SK-N-SH (cell line): ENCODE results near the gene UNC50. TPM values are rescaled to one million over a fixed set of nuclear protein-coding genes. Genes with fewer than 3 reads are reported as not detected.
"Not testable (repeated sequence)": the region's sequence is repeated elsewhere in the genome, so short reads cannot be mapped to it uniquely, and the experiment has no call there.

ENCODE experiments used
- CTCF ChIA-PET: fragments of 300-600, 350-600 bp; formaldehyde crosslinking; extraction: SDS; loops from one replicate; lab custom pipeline; 2021; lab: Yijun Ruan, JAX
- POLR2A ChIA-PET: fragments of 350-600 bp; sonication (Branson Sonifier 250); formaldehyde crosslinking; extraction: SDS; loops from one replicate; lab custom pipeline; 2020; ENCODE audit warnings: antibody characterized with exemption, inconsistent platforms; lab: Yijun Ruan, JAX
- DNase-seq: peaks from one replicate; pipeline ENCODE4 v3.0.0; 2012
- H2AFZ ChIP-seq: fragments of 200-600 bp; sonication (generic); 2 replicates; pipeline ENCODE4 v1.8.1; 2016; ENCODE audit warnings: antibody characterized with exemption, mild to moderate bottlenecking, low read depth
- H3F3A ChIP-seq: fragments of 200-600 bp; sonication (generic); replicated peaks from 2 replicates; pipeline ENCODE3; 2016; ENCODE audit warnings: antibody characterized with exemption, mild to moderate bottlenecking; ENCODE audit not compliant: insufficient read depth
- H3K27ac ChIP-seq, 2 experiments: fragments of 200-500 bp in 1 of 2; fragments of 200-600 bp in 1 of 2; sonication (Bioruptor generic) in 1 of 2; sonication (generic), shearing (Covaris generic) in 1 of 2; 2 replicates each; pipeline versions ENCODE4 v1.5.1 to v1.6.1; 2014 to 2016; ENCODE audit warnings: low read depth in 2 of 2, inconsistent platforms in 1 of 2, low read length in 1 of 2, mild to moderate bottlenecking in 1 of 2, mixed read lengths in 1 of 2
- H3K27me3 ChIP-seq: fragments of 200-600 bp; sonication (generic), shearing (Covaris generic); 2 replicates; pipeline ENCODE4 v1.6.1; 2016; ENCODE audit warnings: mixed run types; ENCODE audit not compliant: insufficient read depth
- H3K36me3 ChIP-seq, 2 experiments: fragments of 200-500 bp in 1 of 2; fragments of 200-600 bp in 1 of 2; sonication (Bioruptor generic) in 1 of 2; sonication (generic) in 1 of 2; replicated peaks in 1 of 2; 2 replicates each; pipeline versions ENCODE3 to v1.5.1; 2014 to 2016; ENCODE audit warnings: low read length in 1 of 2, mild to moderate bottlenecking in 1 of 2; ENCODE audit not compliant: insufficient read depth in 2 of 2, control insufficient read depth in 1 of 2
- H3K4me1 ChIP-seq, 2 experiments: fragments of 200-500 bp in 1 of 2; fragments of 200-600 bp in 1 of 2; sonication (Bioruptor generic) in 1 of 2; sonication (generic), shearing (Covaris generic) in 1 of 2; 2 replicates each; pipeline versions ENCODE4 v1.5.1 to v1.6.1; 2014 to 2016; ENCODE audit warnings: low read depth in 1 of 2, low read length in 1 of 2, mixed run types in 1 of 2; ENCODE audit not compliant: insufficient read depth in 2 of 2, control insufficient read depth in 1 of 2
- H3K4me2 ChIP-seq: fragments of 200-600 bp; sonication (generic), shearing (Covaris generic); 2 replicates; pipeline ENCODE4 v1.6.1; 2017; ENCODE audit warnings: mixed run types
- H3K4me3 ChIP-seq, 2 experiments: fragments of 200-500 bp in 1 of 2; fragments of 200-600 bp in 1 of 2; sonication (Bioruptor generic) in 1 of 2; sonication (generic), shearing (Covaris generic) in 1 of 2; 2 replicates each; pipeline versions ENCODE4 v1.5.1 to v1.8.1; 2014 to 2016; ENCODE audit warnings: low read depth in 2 of 2, inconsistent platforms in 1 of 2, low read length in 1 of 2, mild to moderate bottlenecking in 1 of 2, mixed read lengths in 1 of 2, moderate library complexity in 1 of 2
- H3K79me2 ChIP-seq: fragments of 200-600 bp; sonication (generic); 2 replicates; pipeline ENCODE4 v1.8.1; 2017; ENCODE audit warnings: mild to moderate bottlenecking; ENCODE audit not compliant: insufficient read depth
- H3K9ac ChIP-seq: fragments of 200-600 bp; sonication (generic); 2 replicates; pipeline ENCODE4 v1.6.1; 2017; ENCODE audit warnings: mixed run types
- H3K9me2 ChIP-seq: fragments of 200-600 bp; sonication (generic); 2 replicates; pipeline ENCODE4 v1.6.1; 2017; ENCODE audit warnings: mixed run types
- H3K9me3 ChIP-seq: fragments of 200-600 bp; sonication (generic); 2 replicates; pipeline ENCODE4 v1.6.1; 2017; ENCODE audit warnings: mixed run types, mild to moderate bottlenecking, moderate library complexity
- H4K20me1 ChIP-seq: fragments of 200-600 bp; sonication (generic); 2 replicates; pipeline ENCODE4 v1.6.1; 2017; ENCODE audit warnings: mild to moderate bottlenecking, mixed run types; ENCODE audit not compliant: insufficient read depth
- ELF1 ChIP-seq: IDR thresholded peaks from 2 replicates; pipeline ENCODE4 v1.4.0; 2012
- IRF3 ChIP-seq: fragments of 150-350 bp; IDR thresholded peaks from 2 replicates; pipeline ENCODE4 v1.6.1; 2016; ENCODE audit warnings: mild to moderate bottlenecking, low read depth, low read length
- MAX ChIP-seq: IDR thresholded peaks from 2 replicates; pipeline ENCODE4 v1.4.0; 2012; ENCODE audit warnings: low read depth
- MEF2A ChIP-seq: IDR thresholded peaks from 2 replicates; pipeline ENCODE4 v1.4.0; 2012; ENCODE audit warnings: low read depth, borderline replicate concordance
- PBX3 ChIP-seq: IDR thresholded peaks from 2 replicates; pipeline ENCODE4; 2012
- RXRA ChIP-seq: IDR thresholded peaks from 2 replicates; pipeline ENCODE4 v1.4.0; 2012; ENCODE audit warnings: low read depth, mild to moderate bottlenecking, borderline replicate concordance
- TEAD4 ChIP-seq: IDR thresholded peaks from 2 replicates; pipeline ENCODE4 v1.4.0; 2012; ENCODE audit warnings: mild to moderate bottlenecking, borderline replicate concordance; ENCODE audit not compliant: insufficient read depth
- WGBS: methylation state at CpG from one replicate; pipeline ENCODE4 v1.1.6; 2017; ENCODE audit warnings: low lambda C conversion rate; 5-methylcytosine and 5-hydroxymethylcytosine counted together
- polyA plus RNA-seq, 3 experiments: library from polyadenylated mRNA; depleted of rRNA; stranded (reverse); fragments of >200 nt; gene quantifications; 2 replicates each; pipeline ENCODE4 v1.2.3, GENCODE V29; 2012
- TF ChIP-seq, protein P1 (sequence below): IDR thresholded peaks from 2 replicates; pipeline ENCODE4 v1.4.0; 2012; ENCODE audit warnings: low read depth, borderline replicate concordance

UNC50 gene
- polyA plus RNA-seq, 1 of the 3 experiments (the other 2 are of a cell fraction): 46.9 TPM

- ChIA-PET POLR2A (no interaction called here), CTCF (interaction anchor here (1.4 to 3.9 kb wide), 2 partner anchors 10 to 179 kb away, joined by 4 to 15 read pairs; no protein-coding TSS in a partner anchor)
- H3K27ac ChIP-seq: no peak overlapping the region
- H2AFZ ChIP-seq: no peak overlapping the region
- H3K9ac ChIP-seq: no peak overlapping the region
- H3K79me2 ChIP-seq: no peaks in the 10 kb centered on the region
- no peaks in the 10 kb centered on the region; a peak in 1 of 4 replicates for H3K4me1 ChIP-seq
- no peaks in the 10 kb centered on the region for H3F3A ChIP-seq
- no peaks in the 10 kb centered on the region for H3K9me2 ChIP-seq
- H4K20me1 ChIP-seq: no peaks in the 10 kb centered on the region
- no peak overlapping the region for H3K4me2 ChIP-seq
- TF ChIP-seq MEF2A: no peak
- TF ChIP-seq MAX: no peak
- TF ChIP-seq TEAD4: no peak
- no peak for TF ChIP-seq PBX3
- no peak for TF ChIP-seq RXRA
- no peak for TF ChIP-seq ELF1
- TF ChIP-seq IRF3: no peak
- TF ChIP-seq, protein P1, sequence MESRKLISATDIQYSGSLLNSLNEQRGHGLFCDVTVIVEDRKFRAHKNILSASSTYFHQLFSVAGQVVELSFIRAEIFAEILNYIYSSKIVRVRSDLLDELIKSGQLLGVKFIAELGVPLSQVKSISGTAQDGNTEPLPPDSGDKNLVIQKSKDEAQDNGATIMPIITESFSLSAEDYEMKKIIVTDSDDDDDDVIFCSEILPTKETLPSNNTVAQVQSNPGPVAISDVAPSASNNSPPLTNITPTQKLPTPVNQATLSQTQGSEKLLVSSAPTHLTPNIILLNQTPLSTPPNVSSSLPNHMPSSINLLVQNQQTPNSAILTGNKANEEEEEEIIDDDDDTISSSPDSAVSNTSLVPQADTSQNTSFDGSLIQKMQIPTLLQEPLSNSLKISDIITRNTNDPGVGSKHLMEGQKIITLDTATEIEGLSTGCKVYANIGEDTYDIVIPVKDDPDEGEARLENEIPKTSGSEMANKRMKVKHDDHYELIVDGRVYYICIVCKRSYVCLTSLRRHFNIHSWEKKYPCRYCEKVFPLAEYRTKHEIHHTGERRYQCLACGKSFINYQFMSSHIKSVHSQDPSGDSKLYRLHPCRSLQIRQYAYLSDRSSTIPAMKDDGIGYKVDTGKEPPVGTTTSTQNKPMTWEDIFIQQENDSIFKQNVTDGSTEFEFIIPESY: no peak
- H3K4me3 ChIP-seq: no peak overlapping the region
- WGBS: 64% methylated on average over 4 of the region's 4 CpGs
- no peaks in the 10 kb centered on the region for H3K27me3 ChIP-seq
- no peaks in the 10 kb centered on the region for H3K36me3 ChIP-seq
- DNase-seq: no peak
- H3K9me3 ChIP-seq: no peaks in the 10 kb centered on the region
Observed at GRCh38 chr2:98658816-98659490, 50.6 kb downstream of the UNC50 start.

GRCh38 chr2:98659491-98659840 is 51.1 kb downstream of the UNC50 start:
- H3K4me1 ChIP-seq, H3K36me3 ChIP-seq, H4K20me1 ChIP-seq, POLR2A ChIA-PET, H2AFZ ChIP-seq, DNase-seq, H3K9me3 ChIP-seq, H3K9ac ChIP-seq, H3K4me3 ChIP-seq, H3F3A ChIP-seq, H3K4me2 ChIP-seq, H3K9me2 ChIP-seq, H3K27ac ChIP-seq, H3K27me3 ChIP-seq, H3K79me2 ChIP-seq: not testable (repeated sequence)
- WGBS: 35% methylated on average over 3 of the region's 3 CpGs
- CTCF ChIA-PET: interaction anchor here (1.4 to 3.9 kb wide), 2 partner anchors 10 to 178 kb away, joined by 4 to 15 read pairs; no protein-coding TSS in a partner anchor
